GM20000 (cell line): Measurements from ENCODE around the gene TSPAN4.

Source experiments
- DNase-seq: peaks from one replicate; pipeline ENCODE4 v3.0.0; 2012; ENCODE audit warnings: low spot score
- TF ChIP-seq, protein P1 (sequence below): IDR thresholded peaks from 2 replicates; pipeline ENCODE4 v1.5.1; 2012; ENCODE audit warnings: mild to moderate bottlenecking, control low read depth; ENCODE audit errors: extremely low read depth, missing control alignments

TSPAN4 gene

DNA sequence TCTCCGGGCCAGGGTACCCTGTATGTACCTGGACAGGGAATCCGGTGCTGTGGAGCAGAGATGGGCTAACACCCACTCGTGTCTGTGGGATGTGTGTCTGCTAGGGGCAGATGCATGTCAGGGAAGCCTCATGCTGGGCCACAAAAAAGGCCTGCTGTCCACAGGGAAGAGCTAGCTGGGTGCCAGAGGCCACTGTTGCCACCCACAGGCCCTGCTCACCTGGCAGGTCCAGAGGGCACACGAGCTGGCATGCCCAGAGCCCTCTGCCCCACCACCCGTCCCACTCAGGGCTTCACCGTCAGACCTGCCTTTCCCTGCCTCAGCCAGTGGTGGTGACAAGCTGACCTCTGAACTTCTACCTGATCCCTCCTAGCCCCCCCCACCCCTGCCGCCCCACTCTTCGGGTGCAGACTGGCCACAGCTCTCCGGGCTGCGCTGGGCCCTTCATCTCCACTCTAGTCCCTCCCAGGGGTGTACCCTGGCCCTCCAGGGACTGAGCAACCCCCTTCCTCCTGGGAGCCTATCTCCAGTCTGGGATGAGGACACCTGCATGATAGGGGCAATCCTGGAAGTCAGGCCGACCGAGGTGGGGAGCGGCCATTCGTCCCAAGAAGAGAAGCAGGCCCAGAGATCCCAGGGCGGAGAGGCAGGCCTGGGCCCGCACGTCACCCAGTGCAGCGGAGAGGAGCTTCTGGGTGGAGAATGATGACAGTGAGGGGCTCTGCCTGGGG is 45.9 kb upstream of the TSPAN4 start:
- TF ChIP-seq, protein P1, sequence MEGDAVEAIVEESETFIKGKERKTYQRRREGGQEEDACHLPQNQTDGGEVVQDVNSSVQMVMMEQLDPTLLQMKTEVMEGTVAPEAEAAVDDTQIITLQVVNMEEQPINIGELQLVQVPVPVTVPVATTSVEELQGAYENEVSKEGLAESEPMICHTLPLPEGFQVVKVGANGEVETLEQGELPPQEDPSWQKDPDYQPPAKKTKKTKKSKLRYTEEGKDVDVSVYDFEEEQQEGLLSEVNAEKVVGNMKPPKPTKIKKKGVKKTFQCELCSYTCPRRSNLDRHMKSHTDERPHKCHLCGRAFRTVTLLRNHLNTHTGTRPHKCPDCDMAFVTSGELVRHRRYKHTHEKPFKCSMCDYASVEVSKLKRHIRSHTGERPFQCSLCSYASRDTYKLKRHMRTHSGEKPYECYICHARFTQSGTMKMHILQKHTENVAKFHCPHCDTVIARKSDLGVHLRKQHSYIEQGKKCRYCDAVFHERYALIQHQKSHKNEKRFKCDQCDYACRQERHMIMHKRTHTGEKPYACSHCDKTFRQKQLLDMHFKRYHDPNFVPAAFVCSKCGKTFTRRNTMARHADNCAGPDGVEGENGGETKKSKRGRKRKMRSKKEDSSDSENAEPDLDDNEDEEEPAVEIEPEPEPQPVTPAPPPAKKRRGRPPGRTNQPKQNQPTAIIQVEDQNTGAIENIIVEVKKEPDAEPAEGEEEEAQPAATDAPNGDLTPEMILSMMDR, result no peak
- DNase-seq, result no peak

DNA sequence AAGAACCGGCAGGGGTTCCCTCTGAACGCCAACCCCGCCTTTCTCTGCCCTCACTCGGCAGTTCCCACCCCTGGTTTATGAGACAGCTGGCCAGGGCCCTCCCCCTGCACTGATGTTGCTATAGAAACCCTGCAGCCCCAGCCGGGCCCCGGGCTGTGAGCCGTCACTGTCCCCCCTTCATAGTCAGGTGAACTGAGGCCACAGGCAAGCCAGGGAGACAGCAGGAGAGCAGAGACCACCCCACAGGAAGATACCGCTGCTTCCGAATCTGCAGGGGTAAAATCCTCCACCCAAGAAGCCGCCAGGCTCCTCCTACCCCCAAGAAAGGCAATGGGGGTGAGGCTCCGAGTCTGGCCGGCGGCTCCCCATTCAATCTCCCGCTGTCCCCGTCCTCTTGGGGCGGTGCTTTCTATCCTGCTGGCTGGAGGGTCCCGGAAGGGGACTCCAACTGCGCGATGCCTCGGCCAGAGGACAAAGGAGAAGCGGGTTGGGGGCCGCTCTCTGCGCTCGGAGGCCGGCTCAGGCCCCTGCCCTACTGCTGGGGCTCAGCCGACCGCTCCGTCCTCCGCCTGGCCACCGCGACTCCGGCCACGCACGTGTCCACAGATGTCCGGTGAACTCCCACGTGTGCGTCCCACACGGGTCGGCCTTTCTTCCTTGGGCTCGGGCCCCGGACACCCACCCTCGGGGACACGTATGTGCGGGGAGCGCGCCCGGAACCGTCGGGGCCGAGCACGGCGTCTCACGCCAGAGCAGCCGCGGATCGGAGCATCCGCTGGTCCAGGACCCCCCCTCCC is 45.2 kb upstream of the TSPAN4 start:
- TF ChIP-seq, protein P1, result no peak
- peak; percentile 91 for DNase-seq

DNA sequence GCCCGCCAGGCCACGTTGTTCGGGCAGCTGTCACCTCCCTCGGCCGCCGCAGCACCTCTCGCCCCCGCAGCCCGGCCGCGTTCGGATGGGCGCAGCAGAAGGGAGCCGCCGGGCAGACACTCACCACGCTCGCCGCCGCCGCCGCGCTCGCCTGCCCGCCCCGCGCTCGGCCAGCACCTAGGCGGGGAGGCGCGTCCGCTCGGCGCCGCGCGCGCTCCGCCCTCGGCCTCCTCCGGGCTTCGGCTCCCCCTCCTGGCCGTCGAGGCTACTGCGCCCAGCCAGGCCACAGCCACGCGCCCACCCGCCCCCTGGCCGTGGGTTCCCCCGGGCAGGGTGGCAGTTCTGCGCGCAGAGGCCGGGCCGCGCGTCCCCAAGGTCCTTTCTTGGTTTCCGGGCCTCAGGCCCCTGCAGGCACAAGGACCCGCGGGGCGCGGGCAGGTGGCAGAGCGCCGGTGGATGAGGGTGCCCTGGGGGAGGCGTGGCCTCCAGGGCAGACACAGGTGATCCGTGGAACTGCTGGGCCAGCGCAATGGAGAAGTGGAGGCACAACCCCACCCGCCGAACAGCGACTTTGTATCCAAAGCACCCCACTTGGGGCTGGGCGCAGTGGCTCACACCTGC is 44.4 kb upstream of the TSPAN4 start, which contains the start of gene SLC25A22:
SLC25A22 (minus strand) TSS at position 189 of the 621 bp plus-strand sequence. CDS start 3,275 bp downstream, outside the sequence.
- TF ChIP-seq, protein P1, result peak; percentile 95
- peak; percentile 98 for DNase-seq

DNA sequence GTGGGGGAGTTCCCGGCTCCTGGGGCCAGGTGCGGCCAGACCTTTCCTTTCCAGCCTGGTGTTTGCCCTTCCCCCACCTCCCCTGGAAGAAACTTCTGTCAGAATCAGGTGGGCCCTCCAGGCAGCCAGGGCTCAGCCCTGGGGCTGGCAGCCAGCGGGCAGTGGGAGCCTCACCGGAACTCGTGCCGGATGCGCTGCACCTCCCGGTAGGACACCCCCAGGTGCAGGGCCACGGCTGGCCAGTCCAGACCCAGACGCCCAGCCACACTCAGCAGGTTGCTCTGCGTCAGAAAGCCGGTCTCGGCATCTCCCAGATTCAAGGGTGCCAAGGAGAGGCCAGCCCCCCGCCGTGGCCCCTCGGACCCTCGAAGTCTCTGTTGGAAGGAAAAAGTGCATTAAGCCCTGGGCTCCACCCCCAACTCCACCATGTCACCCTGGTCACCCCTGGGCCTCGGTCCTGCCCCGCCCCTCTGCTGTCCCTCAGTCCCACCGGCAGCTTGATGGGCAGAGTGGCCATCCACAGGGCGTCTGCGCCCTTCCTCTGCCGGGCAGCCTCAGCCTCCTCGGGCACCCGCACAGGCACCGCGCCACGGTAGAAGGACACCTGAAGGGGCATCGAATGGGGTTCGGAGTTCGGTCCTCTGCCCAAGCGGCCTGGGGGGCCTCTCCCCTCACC is 42.9 kb upstream of the TSPAN4 start:
- DNase-seq, result no peak
- TF ChIP-seq, protein P1, result no peak

DNA sequence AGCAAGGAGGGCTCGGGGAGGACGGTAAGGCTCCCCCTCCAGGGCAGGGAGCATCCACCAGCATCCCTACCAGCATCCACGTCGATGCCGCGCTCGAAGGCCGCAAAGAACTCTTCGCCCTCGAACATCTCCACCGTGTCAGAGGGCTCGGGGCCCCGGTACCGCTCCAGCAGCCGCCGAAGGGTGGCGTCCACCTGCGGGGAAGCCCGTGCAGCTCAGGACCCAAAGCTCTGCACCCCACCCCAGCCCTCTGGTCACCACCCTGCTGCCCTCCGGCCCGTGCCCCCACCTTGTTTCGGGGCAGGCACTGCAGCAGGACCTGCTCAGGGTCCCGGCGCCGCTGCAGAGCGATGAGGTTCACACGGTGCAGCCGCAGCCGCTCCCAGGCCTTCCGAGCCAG is 42.2 kb upstream of the TSPAN4 start:
- DNase-seq, result no peak
- TF ChIP-seq, protein P1, result no peak

DNA sequence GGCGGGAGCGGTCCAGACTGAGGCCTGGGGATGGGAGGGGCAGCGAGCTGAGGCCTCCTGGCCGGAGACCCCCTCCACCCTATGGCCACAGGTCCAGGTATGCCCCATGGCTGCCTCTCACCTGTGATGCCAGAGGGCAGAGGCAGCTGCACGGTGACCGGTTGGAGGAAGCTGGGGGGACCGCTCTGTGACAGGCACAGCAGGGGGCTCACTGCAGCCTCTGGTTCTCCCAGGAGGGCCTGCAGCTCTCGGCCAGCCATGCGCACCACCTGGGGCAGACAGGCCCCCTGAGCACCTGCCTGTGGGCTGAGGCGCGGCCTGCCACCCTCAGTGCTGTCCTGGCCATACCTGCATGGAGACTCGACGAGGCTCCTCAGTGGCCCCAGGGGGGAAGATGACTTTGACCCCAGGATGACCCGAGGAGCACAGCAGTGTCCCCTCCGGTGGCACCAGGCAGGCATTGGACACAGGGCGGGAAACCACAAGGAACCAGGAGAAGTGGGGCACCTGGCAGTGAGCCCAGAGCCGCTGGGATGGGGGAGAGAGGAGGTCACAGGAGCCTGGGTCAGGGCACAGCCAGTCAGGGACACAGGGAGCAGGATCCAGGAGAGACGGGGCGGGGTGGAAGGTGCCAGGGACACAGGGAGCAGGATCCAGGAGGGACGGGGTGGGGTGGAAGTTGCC is 41.4 kb upstream of the TSPAN4 start:
- no peak for DNase-seq
- TF ChIP-seq, protein P1, result no peak
